Nephron (organoid): Measurements from ENCODE around the gene ANKZF1.

Experiments
- H3K27ac Mint-ChIP-seq, 3 experiments: 2 replicates each; pipeline ENCODE4 v1.8.0; 2020; ENCODE audit warnings: mixed read lengths in 3 of 3, mild to moderate bottlenecking in 2 of 3, moderate library complexity in 1 of 3
- H3K27me3 Mint-ChIP-seq: 2 replicates; pipeline ENCODE4 v1.8.0; 2021; ENCODE audit warnings: low read depth, mild to moderate bottlenecking, moderate library complexity, mixed read lengths
- H3K36me3 Mint-ChIP-seq: 2 replicates; pipeline ENCODE4 v1.8.0; 2020; ENCODE audit warnings: low read depth, mixed read lengths
- H3K4me1 Mint-ChIP-seq: 2 replicates; pipeline ENCODE4 v1.8.0; 2020; ENCODE audit warnings: mixed read lengths
- H3K4me3 Mint-ChIP-seq, 3 experiments: 2 replicates each; pipeline ENCODE4 v1.8.0; 2020; ENCODE audit warnings: mild to moderate bottlenecking in 3 of 3, mixed read lengths in 3 of 3, moderate library complexity in 2 of 3
- H3K9me3 Mint-ChIP-seq: 2 replicates; pipeline ENCODE4 v1.8.0; 2020; ENCODE audit warnings: mixed read lengths
- CTCF ChIP-seq, 3 experiments: fragments of 200-600 bp; sonication (generic); IDR thresholded peaks; one replicate each; pipeline ENCODE4 v1.5.0; 2021; ENCODE audit warnings: antibody characterized with exemption in 3 of 3; ENCODE audit not compliant: unreplicated experiment in 3 of 3

ANKZF1 gene

DNA sequence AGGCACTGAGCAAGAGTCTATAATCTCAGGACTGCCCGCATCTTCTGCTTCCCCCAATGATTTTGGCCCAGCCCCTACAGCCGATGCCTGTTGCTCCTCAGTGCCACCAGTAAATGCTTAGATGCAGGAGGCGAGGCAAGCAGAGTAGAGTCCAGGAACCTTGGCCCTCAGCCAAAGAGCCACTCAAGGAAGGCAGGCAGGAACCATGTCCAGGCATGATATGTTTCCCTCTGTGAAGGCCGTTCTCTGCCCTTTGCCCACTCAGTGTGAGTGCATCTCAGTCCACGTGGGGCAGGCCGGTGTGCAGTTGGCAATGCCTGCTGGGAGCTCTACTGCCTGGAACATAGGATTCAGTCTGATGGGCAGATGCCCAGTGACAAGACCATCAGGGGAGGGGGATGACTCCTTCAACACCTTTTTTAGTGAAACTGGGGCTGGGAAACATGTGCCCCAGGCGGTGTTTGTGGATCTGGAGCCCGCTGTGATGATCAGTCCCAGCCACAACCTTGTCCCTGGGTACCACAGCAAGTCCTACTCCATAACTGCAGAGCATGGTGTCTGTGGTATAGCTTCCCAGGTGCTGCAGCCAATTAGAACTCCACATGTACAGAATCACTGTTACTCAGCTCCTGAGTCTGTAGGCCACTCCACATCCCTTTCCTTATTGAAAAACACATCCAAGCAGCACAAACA is 39.9 kb downstream of the ANKZF1 start:
- H3K27ac Mint-ChIP-seq = peak overlapping the region; percentile 56 to 80 (median 76)
- H3K4me3 Mint-ChIP-seq = no peak overlapping the region
- H3K4me1 Mint-ChIP-seq = peaks cover 6% of the 10 kb centered on the region
- no peak for TF ChIP-seq CTCF (IDR thresholded peaks at IDR 0.05; ENCODE audit: unreplicated experiment in 3 of 3)
- H3K9me3 Mint-ChIP-seq = no peaks in the 10 kb centered on the region
- no peaks in the 10 kb centered on the region for H3K36me3 Mint-ChIP-seq
- peaks cover 25% of the 10 kb centered on the region for H3K27me3 Mint-ChIP-seq

- TF ChIP-seq CTCF (IDR thresholded peaks at IDR 0.05; ENCODE audit: unreplicated experiment in 3 of 3) = no peak
- Mint-ChIP-seq H3K9me3 (no peaks in the 10 kb centered on the region), H3K27me3 (peaks cover 28% of the 10 kb centered on the region), H3K4me1 (peaks cover 11% of the 10 kb centered on the region), H3K27ac (peak overlapping the region; percentile 33 to 80 (median 76)), H3K4me3 (no peak overlapping the region), H3K36me3 (no peaks in the 10 kb centered on the region)
Measured at GRCh38 chr2:219270055-219270372, 40.4 kb downstream of the ANKZF1 start.

DNA sequence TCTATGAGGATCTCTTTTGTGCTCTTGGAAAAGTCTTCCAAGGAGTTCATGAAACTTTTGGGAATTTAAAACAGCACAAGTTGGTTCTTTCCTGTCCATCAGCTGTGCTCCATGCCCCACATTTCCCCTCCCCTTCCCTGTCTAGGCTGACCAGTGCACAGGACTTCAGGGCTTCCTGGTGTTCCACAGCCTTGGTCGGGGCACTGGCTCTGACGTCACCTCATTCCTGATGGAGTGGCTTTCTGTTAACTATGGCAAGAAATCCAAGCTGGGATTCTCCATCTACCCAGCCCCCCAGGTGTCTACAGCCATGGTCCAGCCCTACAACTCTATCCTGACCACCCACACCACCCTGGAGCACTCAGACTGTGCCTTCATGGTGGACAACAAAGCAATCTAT is 41.4 kb downstream of the ANKZF1 start:
- Mint-ChIP-seq H3K4me1 (peaks cover 11% of the 10 kb centered on the region), H3K36me3 (no peaks in the 10 kb centered on the region), H3K9me3 (no peaks in the 10 kb centered on the region), H3K27me3 (peaks cover 28% of the 10 kb centered on the region), H3K4me3 (no peak overlapping the region), H3K27ac (peak overlapping the region in 1 of 3 experiments; percentile 48)
- no peak for TF ChIP-seq CTCF (IDR thresholded peaks at IDR 0.05; ENCODE audit: unreplicated experiment in 3 of 3)

DNA sequence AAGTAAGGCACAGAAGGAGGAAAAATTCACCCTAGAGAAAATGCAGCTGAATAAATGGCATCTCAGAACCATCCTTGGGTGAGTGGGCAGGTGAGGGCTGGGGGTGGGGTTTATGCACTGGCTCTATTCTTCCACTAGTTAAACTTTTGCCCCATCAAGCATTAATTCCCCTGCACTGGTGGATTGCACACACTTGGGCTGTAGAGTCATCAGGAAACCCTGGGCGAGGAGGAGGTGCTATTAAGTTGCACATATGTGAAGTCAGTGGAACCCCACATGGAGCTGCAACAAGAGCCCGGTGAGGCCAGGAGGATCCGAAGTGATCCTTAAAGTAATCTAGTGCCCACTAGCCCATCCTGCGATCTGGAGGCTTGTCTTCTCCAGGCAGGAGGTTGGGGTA is 42.8 kb downstream of the ANKZF1 start:
- Mint-ChIP-seq H3K4me3 (no peak overlapping the region), H3K27ac (peak overlapping the region in 2 of 3 experiments; percentile 3 to 65), H3K27me3 (peaks cover 28% of the 10 kb centered on the region), H3K9me3 (no peaks in the 10 kb centered on the region), H3K36me3 (no peaks in the 10 kb centered on the region), H3K4me1 (peaks cover 13% of the 10 kb centered on the region)
- no peak for TF ChIP-seq CTCF (IDR thresholded peaks at IDR 0.05; ENCODE audit: unreplicated experiment in 3 of 3)

- Mint-ChIP-seq H3K9me3 (no peaks in the 10 kb centered on the region), H3K4me3 (no peak overlapping the region), H3K4me1 (peaks cover 20% of the 10 kb centered on the region), H3K27ac (no peak overlapping the region), H3K27me3 (peaks cover 34% of the 10 kb centered on the region), H3K36me3 (no peaks in the 10 kb centered on the region)
- TF ChIP-seq CTCF (IDR thresholded peaks at IDR 0.05; ENCODE audit: unreplicated experiment in 3 of 3) = no peak
Measured at GRCh38 chr2:219272995-219273394, 43.4 kb downstream of the ANKZF1 start.

- no peaks in the 10 kb centered on the region for H3K9me3 Mint-ChIP-seq
- H3K27me3 Mint-ChIP-seq = peaks cover 37% of the 10 kb centered on the region
- no peak overlapping the region for H3K4me3 Mint-ChIP-seq
- H3K27ac Mint-ChIP-seq = no peak overlapping the region
- no peaks in the 10 kb centered on the region for H3K36me3 Mint-ChIP-seq
- peaks cover 29% of the 10 kb centered on the region for H3K4me1 Mint-ChIP-seq
- TF ChIP-seq CTCF (IDR thresholded peaks at IDR 0.05; ENCODE audit: unreplicated experiment in 3 of 3) = no peak
Measured at GRCh38 chr2:219273937-219274336, 44.3 kb downstream of the ANKZF1 start.
